ENCODE measurements around the gene GMDS.

GMDS gene

DNA sequence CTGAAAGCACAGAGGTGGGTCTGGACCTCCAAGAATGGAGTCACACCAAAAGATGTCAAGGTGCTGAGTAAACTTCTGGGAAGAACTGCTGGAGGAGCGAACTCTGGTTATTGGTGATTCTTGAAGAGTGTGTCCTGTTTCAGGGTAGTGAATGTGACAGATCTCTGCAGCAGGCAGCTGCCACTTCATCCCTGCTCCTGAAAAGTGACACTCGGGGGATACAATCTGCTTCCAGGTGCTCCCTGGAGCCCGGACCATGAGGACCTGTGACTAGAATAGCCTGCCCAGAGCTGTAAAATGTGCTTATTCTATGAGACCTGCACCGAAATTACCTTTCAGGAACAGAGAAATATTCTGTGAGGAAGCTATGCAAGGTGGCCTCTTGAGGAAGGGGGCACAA is 444.6 kb downstream of the GMDS start:
- no peak for DNase-seq (ENCODE audit: low read depth in 2 of 2)

DNA sequence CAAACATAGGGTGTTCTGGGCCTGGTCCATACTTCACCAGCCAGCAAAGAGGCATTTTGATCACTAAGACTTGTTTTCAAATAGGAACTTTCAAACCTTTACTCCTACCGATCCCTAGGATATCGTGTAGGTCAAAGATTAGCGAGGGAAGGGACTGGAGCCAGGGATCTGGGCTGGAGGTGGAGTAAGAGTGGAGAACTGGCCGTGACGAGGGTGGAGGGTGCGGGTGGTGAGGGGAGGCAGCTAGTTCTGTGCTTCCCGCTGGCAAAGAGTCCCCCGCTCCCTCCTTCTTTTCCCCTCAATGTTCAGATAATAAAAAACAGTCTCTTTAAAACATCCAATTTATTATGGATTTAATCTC is 446.5 kb downstream of the GMDS start:
- DNase-seq (ENCODE audit: low read depth in 2 of 2): no peak

DNA sequence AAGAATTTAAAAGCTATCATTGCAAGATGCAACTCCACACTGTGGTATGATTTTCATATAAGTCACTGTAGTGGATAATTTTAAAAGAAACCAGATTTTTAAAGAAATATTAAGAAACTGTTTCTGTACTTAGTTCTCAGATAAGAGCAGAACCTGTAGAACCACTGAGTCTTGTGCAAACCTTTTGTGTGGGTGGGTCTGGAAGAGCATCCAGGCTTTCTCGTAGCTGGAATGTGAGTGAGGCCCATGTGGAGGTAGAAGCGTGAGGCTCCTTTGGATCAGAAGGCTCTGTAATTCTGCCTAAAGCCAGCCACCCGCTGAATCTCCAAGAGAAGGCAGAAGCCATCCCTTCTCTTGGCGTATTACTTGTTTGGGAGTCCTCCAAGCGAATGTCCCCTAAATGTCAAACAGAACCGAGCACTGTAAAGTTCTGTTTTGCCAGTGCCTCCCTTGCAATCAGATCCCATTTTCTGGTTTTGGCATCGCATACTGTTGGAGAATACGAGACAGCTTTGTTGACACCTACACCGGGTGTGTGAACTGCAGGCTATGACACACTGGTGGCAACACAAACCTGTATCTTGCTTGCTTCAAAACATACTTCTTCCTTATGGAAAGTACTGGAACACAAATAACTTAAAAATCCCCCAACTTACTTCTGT is 447.0 kb downstream of the GMDS start:
- no peak for DNase-seq (ENCODE audit: low read depth in 2 of 2)

DNA sequence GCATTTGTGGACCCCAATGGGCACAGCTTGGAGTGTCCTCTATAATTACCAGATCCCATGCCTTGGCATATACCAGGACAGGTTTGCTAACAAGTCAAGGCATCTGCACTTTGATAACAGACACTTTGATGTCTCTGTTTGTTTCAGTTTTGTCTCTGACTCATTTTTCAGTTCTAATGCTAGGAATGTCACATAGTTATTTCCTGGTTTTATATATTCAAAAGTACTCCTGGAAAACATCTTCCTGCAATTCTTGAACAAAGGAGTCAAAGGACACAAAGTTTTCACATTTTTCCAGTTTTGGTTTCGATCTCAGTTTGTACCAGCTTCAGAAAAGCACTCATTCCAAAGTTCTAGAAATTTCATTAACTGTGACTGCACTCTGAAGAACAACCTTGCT is 447.6 kb downstream of the GMDS start:
- DNase-seq (ENCODE audit: low read depth in 2 of 2): no peak

DNA sequence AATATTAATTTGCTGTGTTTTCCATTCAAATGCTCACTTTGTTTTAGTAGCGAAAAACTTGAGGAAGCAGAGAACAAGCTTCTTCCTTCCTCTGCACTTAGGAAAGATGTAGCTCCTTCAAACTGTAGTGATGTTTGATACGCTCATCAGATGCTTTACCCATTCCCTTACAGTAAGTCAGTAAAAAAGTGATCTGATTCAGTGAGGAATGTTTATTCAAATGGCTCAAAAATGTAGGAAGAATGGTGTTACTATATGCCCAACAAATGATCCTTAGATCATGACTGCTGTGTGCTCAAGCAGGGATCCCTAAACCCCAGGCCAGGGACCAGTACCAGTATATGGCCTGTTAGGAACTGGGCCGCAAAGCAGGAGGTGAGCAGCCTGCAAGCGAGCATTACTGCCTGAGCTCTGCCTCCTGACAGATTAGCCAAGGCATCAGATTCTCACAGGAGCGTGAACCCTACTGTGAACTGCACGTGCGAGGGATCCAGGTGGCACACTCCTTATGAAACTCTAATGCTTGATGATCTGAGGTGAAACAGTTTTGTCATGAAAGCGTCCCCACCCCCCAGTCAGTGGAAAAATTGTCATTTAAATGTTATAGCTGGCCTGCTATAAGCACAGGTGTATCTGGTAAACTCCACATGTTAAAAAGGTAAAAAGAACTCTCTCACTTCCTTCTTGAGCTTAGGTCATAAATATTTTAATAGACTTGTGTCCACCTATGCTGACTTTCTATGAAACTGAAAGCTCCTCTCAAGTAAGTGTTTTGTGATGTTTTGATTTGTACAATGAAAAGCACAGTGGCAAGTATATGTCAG is 448.5 kb downstream of the GMDS start:
- DNase-seq (ENCODE audit: low read depth in 2 of 2): no peak

DNA sequence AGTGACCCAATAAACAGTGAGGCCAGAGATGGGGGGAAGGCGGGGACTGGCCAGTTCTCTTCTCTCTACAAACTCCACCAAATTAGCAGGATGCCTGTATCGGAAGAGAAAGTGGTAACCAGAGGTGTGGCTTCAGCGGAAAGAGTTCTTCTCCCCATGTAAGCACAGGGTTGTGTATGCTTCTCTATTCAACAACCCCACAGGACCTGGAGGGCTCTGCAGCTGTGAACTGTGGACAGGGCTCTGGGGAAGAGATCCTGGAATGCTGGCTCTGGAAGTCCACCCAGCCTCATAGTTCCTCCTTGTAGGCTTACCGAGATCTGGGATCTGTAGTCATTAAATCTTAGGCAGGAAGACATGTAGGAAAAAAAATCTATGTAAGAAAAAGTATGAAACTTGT is 449.5 kb downstream of the GMDS start:
- DNase-seq (ENCODE audit: low read depth in 2 of 2): no peak

DNA sequence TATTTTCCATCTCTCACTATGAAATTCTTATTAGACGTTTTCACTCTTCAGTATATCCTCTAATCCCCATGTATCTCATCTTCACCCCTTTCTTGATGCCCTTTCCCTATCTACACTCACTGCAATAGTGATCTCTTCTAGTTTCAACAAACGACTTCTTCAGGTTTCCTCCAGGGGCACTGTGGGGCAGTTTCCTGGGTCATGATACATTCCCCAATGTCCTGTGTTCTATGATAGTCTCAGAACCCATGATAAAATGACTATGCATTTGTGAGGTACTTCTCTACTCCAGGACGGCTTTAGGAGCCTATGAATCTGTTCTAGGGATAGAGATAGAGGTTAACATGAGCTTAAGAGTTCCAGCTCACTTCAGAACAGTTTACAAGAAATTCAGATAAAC is 452.4 kb downstream of the GMDS start:
- no peak for DNase-seq (ENCODE audit: low read depth in 2 of 2)

DNA sequence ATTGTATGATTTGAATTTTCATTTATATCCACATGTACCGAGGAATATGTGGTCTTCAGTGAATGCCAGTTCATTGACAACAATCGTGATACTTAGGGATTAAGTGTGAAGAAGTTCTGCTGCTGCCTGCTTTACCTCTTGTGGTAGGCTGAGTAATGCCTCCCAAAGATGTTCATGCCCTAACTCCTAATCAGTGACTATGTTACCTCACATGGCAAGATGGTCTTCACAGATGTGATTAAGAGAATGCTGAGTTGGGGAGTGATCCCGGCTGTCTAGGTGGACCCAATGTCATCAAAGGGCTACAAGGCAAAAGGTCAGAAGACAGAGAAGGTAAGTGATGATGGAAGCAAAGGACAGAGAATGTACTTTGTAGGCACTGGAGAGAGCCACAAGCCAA is 454.7 kb downstream of the GMDS start:
- no peak for DNase-seq (ENCODE audit: low read depth in 2 of 2)

DNA sequence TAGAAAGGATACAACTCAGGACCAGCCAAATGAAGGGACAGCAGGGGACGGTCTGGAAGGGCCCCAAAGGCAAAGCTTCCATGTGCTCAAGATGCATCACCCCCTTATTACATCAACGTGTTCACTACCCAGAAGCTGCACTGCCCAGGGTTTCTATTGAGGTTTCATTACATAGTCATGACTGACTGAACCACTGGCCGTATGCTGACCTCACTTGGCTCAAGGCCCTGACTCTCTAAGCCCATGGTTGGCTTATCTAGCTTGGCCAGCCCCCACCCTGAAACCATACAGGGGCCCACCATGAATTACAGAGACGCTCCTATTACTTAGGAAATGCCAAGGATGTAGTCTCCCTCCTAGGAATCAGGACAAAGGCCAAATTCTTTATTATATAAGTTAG is 456.3 kb downstream of the GMDS start:
- DNase-seq (ENCODE audit: low read depth in 2 of 2): no peak

DNA sequence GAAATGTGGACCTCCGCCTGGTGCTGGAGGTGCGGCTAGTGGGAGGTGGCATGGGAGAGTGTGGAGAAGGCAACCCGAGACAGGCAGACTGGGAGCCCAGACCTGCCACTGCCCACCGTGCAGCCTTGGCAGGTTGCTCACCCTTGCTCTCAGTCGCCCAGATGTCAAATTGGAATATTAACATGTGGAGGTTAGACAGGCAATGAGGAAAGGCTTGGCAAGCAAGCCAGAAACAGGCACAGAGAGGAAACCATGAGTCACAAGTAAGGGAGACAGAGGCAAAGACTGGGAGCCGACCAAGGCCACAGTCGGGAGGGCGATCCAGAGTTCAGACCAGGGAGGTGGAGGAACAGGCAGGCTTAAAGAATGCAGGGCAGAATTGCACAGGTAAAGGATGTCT is 457.5 kb downstream of the GMDS start:
- DNase-seq (ENCODE audit: low read depth in 2 of 2): no peak

DNA sequence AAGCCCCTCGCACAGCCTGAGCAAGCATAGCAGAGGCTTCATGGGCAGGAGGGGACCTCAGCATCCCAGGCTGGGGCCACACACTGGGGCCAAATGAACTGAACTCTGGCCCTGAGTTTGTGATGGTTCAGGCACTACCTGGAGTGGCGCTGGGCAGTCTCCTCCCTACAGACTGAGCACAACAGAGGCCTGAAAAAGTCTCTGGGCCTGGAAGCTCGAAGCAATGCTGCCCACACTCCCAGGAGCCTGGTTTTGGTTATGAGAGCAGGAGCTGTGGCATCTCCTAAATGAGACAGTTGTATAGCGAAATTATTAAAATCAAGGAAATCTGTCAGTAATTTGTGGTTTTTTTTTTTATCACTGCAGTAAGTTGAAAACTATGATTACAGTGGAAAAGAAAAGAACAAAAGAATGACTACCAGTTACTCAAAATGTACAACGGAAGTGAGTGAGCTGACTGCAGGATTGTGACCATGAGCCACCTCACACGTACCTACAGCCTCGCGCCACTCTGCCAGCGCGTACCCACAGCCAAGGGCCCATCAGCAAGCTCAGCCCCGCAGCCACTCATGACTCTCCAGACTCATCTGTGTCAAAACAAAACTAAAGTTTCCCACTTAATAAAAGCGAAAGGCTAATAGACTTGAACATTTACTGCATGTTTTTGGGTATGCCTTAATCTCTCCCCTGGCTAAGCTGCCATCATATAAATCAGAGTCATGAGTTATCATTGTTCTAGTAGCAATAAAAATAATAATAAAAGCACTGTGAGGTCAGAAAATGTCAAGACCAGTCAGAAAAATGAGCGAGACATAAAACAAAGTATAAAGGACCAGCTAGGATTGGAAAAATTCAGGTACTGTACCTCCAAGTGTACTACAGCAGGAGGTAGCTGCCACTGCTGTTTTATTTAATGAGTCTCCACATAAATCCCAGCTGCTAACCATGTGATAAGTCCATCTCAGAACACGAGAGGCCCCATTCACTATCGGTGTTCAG is 458.7 kb downstream of the GMDS start:
- DNase-seq (ENCODE audit: low read depth in 2 of 2): peak in 1 of 2 donors; percentile 12

DNA sequence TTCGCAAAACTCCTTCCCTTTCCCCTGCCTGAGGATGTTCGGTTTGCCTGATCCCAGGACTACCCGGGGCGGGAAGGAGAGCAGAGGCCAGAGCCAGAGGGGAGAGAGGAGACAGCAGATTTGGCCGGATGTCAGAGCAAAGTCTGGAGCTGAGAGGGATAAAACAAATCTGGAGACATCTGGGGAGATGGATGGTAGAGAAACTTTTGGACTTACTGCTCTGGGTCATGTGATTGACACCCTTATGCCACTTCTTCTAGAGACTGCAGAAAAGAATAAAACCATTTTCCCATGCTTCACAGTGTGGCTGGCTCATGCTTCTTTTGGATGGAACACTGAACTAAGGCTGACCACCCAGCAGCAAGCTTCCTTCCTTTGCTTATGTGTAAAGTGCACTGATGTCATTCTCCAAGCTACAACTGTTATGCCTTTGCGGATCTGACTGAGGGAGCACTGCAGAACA is 461.0 kb downstream of the GMDS start:
- DNase-seq (ENCODE audit: low read depth in 2 of 2): no peak

DNA sequence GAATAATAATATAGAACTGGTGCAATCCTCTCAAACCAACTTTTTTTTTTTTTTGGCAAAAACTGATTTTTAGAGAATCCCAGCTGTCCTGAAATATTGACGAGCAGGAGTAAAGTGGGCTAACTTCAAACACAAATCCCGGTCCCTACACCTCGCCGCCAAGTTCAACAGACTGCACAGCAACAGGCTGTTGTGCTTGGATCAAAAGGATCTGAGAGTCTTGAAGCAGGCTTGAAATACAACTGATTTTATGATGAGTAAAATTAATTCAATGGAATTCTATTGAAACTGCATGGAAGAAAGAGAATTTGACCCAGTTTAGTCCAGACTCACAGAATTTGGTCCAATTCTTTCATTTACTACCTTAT is 463.6 kb downstream of the GMDS start:
- DNase-seq (ENCODE audit: low read depth in 2 of 2): no peak

DNA sequence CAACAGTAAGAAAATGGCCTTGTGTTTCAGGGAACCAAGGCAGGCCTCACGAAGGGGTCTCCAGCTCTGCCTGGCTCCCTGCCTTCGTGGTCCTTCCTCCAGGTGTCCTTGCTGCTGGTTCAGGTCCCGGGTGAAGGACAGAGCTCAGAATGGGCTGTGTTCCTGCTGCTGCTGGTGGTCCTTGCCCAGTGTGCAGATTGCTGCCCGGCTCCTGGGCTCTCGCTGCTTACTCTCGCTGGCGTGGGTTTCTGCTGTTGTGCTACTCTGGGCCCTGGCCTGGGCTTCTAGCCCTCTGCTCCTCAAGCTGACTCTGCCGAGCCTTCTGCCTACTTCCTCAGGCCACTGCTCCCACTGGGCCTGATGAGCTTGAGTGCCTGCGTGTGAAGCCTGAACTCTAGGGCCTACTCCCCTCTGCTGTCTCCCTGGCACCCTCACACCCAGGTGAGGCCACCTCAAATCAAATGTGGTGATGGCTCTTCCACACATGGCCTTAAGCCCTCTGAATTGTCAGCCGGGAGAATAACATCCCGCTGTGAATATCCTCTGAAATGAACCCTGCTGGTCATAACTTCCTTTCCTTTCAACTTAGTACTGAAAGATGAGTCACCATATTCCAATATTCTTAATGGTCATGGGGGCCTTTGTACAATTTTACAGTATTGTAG is 464.1 kb downstream of the GMDS start:
- no peak for DNase-seq (ENCODE audit: low read depth in 2 of 2)

DNA sequence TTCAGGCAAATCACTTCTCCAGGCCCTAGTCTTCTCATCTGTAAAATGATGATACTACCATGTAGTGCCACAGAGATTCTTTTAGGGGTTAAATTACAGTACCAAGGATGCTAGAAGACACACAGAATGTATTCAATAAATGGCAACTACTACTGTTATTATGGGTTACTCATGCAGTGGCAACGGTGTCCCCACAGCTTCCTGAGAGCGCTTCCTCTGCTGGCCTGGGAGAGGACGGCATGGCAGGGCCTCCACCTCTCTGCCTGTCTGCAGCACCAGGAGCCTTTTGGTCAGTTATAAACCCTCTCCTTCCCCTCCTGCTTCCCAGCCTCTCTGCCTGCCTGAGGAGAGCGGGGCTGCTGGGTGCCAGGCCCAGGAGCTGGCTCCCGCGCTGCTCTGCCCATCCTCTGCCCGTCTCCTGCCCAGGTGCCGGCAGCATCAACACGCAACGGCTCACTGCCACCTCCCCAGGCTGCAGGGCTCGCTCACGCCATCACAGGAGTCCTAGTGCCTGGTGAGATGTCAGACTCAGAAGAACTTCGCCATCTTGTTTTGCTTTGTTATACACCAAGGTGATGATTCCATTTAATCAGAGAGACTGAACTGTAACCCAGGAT is 465.0 kb downstream of the GMDS start:
- no peak for DNase-seq (ENCODE audit: low read depth in 2 of 2)

DNA sequence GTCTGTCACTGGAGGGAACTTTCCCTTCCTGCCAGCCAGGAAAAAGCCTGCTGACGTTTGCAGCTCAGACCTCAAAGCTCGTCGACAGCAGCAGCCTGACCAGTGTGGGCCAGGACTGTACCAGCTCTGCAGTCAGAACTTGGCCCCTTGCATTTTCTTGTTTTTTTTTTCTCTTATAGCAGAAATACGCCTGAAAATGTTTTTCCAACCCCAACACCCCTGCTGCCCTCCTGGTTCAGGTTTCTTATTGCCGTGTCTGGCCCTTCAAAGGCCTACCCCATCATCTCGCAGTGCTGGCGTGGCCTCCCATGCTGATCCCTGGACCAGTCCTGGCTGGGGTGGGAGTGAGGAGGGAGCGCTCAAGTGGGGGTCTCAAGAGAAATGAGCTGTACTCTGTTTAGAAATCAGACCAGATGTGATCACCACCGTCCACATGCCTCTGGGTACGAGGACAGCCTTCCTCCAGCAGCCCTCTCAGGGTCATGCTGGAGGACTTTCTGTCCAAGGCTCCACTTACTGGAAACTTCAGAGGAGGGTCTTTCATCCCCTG is 466.6 kb downstream of the GMDS start:
- no peak for DNase-seq (ENCODE audit: low read depth in 2 of 2)

DNA sequence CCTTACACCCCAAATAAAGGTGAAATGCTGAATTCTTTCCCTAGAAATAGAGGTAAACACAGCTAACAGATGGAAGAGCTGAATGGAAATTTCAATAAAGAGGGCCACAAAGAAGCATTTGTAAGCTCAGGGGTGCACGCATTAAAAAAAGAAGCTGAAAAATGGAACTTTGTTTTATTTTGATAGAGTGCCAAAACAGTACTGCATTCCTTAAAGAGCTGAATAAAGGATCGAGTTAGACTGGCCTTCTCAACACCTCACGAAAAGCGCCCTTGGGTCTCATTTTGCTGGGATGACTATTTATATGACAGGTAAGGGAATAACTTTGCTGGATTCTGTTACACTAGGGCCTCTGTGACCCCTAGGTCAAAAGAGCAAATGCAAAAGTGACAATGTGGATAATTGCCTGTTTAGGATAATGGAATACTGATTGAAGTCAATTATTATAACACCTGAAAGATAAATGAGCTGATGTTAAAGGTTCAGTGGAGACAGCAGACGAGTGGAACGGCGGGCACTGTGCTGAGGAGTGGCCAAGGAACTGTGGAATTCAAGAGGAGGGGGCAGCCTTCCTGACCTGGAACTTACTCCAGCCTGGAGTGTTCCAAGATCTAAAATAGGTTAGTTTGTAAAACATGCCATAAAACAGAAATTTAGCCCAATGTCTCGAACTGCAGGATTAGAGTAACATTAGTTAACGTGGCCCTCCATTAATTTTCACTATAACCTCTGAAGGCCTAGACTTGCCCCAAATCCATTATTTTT is 467.3 kb downstream of the GMDS start:
- no peak for DNase-seq (ENCODE audit: low read depth in 2 of 2)

DNA sequence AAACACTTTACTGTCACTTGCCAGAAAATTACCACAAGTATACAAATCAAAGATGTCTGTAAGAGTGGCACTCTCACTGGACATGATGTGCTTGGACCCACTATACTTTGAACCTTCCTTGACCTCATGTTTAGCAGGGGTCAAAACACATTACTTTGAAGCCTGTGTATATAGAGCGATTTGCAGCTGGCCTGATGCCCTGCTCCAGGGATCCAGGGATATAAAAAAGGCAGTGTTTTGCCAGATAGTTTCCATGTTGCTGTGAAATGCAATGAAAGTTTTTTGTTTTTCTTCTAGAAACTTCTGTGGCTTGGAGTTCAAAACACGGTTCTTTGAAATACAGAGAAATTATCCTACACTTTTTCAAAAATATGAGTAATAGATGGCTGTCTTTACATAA is 470.0 kb downstream of the GMDS start:
- DNase-seq (ENCODE audit: low read depth in 2 of 2): no peak

DNA sequence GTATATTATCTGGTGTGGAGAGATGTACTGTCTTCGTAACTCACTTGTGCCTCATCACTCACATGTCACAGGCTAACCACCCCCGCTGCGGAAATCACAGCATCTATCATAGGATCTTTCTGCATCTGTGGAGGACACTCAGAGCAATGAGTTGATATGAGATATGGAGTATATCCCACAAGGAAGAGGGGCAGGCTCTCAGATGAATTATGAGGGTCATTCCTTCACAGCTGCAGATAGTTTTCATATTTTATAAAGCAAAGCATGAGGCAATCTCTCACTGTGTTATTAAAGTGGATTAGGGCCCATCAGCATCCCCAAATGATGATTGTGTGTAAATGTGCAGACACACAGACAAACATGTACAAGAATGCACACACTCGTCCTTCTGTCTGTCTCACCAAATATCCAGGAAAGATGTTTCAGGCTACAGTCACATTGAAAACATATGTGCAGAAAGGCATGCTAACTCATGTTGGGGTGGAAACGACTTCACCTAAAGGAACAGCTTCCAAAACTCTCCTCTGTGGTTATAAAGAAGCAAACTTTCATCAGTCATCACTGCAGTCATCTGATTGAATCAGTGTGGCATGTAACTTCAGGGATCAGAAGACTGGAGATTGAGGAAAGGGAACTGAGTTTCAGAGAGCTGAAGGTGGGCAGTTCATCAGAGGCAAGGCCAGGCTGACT is 471.0 kb downstream of the GMDS start:
- no peak for DNase-seq (ENCODE audit: low read depth in 2 of 2)

DNA sequence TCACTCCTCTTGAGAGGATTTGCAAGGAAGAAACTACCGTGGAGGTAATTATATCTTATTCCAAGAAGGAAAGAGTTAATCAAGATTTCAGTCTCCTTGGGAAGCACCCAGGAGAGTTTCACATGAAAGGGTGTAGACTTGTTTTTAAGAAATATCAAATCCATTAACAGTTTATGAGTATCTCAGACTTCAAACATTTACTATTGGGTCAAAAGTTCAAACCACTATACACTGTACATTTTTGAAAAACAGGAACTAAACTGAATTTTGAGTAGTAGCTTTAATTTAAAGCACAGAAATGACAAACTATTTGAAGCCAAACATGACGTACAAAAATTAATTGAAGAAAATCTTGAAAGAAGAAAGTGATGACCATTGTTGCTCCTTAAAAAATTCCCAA is 471.7 kb downstream of the GMDS start:
- no peak for DNase-seq (ENCODE audit: low read depth in 2 of 2)

All from stimulated activated CD8-positive, alpha-beta memory T cell treated with anti-CD3 and anti-CD28 coated beads, Interleukin-15, amount 100 ng/mL, for 48 hours (primary cell).